Gastrocnemius medialis (tissue), 4 donors: ENCODE measurements around the gene DPH3. TPM values are rescaled to one million over a fixed set of nuclear protein-coding genes. Genes with fewer than 3 reads are reported as not detected.

Source experiments
- ATAC-seq, 2 donors: fragments of 150-250 bp; one replicate each; pipeline ENCODE4 v1.9.1; 2016
- DNase-seq, 2 donors: peaks; one replicate each; pipeline ENCODE4 v3.0.0-alpha.2; 2019
- H3K27ac ChIP-seq, 4 donors: fragments of 200-600 bp; sonication (generic); 1 replicate in 1 of 4; 2 replicates in 3 of 4; pipeline ENCODE4 v1.5.1; 2016 to 2018; ENCODE audit warnings: mild to moderate bottlenecking in 2 of 4, moderate library complexity in 1 of 4
- H3K27me3 ChIP-seq, 3 donors: fragments of 200-600 bp; sonication (generic) in 2 of 3; 1 replicate in 1 of 3; 2 replicates in 2 of 3; pipeline versions ENCODE4 v1.5.1 to v1.6.0; 2016 to 2019; ENCODE audit warnings: mild to moderate bottlenecking in 1 of 3, moderate library complexity in 1 of 3
- H3K36me3 ChIP-seq, 2 donors: fragments of 200-600 bp; sonication (generic) in 1 of 2; one replicate each; pipeline ENCODE4 v1.5.1; 2017 to 2018
- H3K4me1 ChIP-seq, 2 donors: fragments of 200-600 bp; sonication (generic) in 1 of 2; one replicate each; pipeline ENCODE4 v1.5.1; 2016 to 2017; ENCODE audit warnings: mild to moderate bottlenecking in 2 of 2
- H3K4me3 ChIP-seq, 4 donors: fragments of 200-600 bp; sonication (generic) in 3 of 4; 1 replicate in 1 of 4; 2 replicates in 3 of 4; pipeline ENCODE4 v1.5.1; 2016 to 2019; ENCODE audit warnings: mild to moderate bottlenecking in 2 of 4
- H3K9me3 ChIP-seq, 3 donors: fragments of 200-600 bp; sonication (generic) in 2 of 3; 1 replicate in 1 of 3; 2 replicates in 2 of 3; pipeline ENCODE4 v1.5.1; 2016 to 2019
- CTCF ChIP-seq, 5 experiments: fragments of 450-650 bp in 3 of 5; fragments of 200-600 bp in 2 of 5; sonication (generic) in 2 of 5; IDR thresholded peaks in 4 of 5; conservative IDR thresholded peaks in 1 of 5; 1 replicate in 4 of 5; 2 replicates in 1 of 5; pipeline ENCODE4 v1.5.1; 2016 to 2019; ENCODE audit warnings: antibody characterized with exemption in 5 of 5, mild to moderate bottlenecking in 3 of 5, moderate library complexity in 3 of 5
- POLR2A ChIP-seq, 2 donors: fragments of 450-650 bp; IDR thresholded peaks; one replicate each; pipeline ENCODE4 v1.6.1; 2017; ENCODE audit warnings: antibody characterized with exemption in 2 of 2, mild to moderate bottlenecking in 2 of 2, moderate library complexity in 2 of 2
- in situ Hi-C, 4 donors: fragments of 200-750 bp; cut with MboI; loops; one replicate each; pipeline versions ENCODE4 v1.15.0 to v1.8.0; 2017; ENCODE audit warnings: low sequenced_read_pairs in 4 of 4
- intact Hi-C: fragments of 100-400 bp; cut with DNase I; formaldehyde crosslinking; loops from one replicate; pipeline ENCODE4 v1.15.1; 2023; ENCODE audit warnings: low total_unique reads
- total RNA-seq, 4 donors: library from RNA; depleted of rRNA; stranded (reverse); fragments of >200 nt; gene quantifications; one replicate each; pipeline versions ENCODE4 v1.1.0 to v1.2.3, GENCODE V29; 2016

Gene DPH3
- total RNA-seq, 4 donors from 2014 or later: 40.3 to 66.6 (median 44.2) TPM

GRCh38 chr3:16239086-16239770 lies 25.5 kb downstream of the DPH3 start:
- in situ Hi-C loops: loop anchor here in 2 of 4 donors (25.0 kb wide), 2 partner anchors 427 to 602 kb away; no protein-coding TSS in a partner anchor
- no peak for ATAC-seq
- intact Hi-C loops: no loop called here

GRCh38 chr3:16236856-16237393 lies 27.8 kb downstream of the DPH3 start:
- peaks cover 3 to 5% of the 10 kb centered on the region in 2 donors for H3K4me1 ChIP-seq
- no peaks in the 10 kb centered on the region for H3K36me3 ChIP-seq
- intact Hi-C loops: no loop called here
- H3K27ac ChIP-seq: no peak overlapping the region
- TF ChIP-seq CTCF (IDR thresholded peaks at IDR 0.05 in 4 of 5, conservative IDR thresholded peaks at IDR 0.05 in 1 of 5) (no peak), POLR2A (IDR thresholded peaks at IDR 0.05) (no peak)
- ATAC-seq (no peak), DNase-seq (no peak)
- H3K27me3 ChIP-seq: no peaks in the 10 kb centered on the region
- H3K9me3 ChIP-seq: no peaks in the 10 kb centered on the region
- in situ Hi-C loops: loop anchor here in 2 of 4 donors (25.0 kb wide), 2 partner anchors 425 to 600 kb away; no protein-coding TSS in a partner anchor
- H3K4me3 ChIP-seq: no peak overlapping the region

More at GRCh38 chr3:16239086-16239770, 25.5 kb downstream of the DPH3 start:
- DNase-seq: no peak
- H3K9me3 ChIP-seq: no peaks in the 10 kb centered on the region
- peak overlapping the region; percentile 43 to 64 (median 57) for H3K27ac ChIP-seq
- H3K4me3 ChIP-seq: no peak overlapping the region
- no peaks in the 10 kb centered on the region for H3K36me3 ChIP-seq
- peaks cover 14% of the 10 kb centered on the region in 2 donors for H3K4me1 ChIP-seq
- H3K27me3 ChIP-seq: no peaks in the 10 kb centered on the region
- no peak for TF ChIP-seq CTCF (IDR thresholded peaks at IDR 0.05 in 4 of 5, conservative IDR thresholded peaks at IDR 0.05 in 1 of 5)
- no peak for TF ChIP-seq POLR2A (IDR thresholded peaks at IDR 0.05)

GRCh38 chr3:16236030-16236639 lies 28.6 kb downstream of the DPH3 start:
- H3K27ac ChIP-seq: no peak overlapping the region
- H3K27me3 ChIP-seq: no peaks in the 10 kb centered on the region
- in situ Hi-C loops: loop anchor here in 2 of 4 donors (25.0 kb wide), 2 partner anchors 424 to 599 kb away; no protein-coding TSS in a partner anchor
- no peaks in the 10 kb centered on the region for H3K9me3 ChIP-seq
- TF ChIP-seq POLR2A (IDR thresholded peaks at IDR 0.05) (no peak), CTCF (IDR thresholded peaks at IDR 0.05 in 4 of 5, conservative IDR thresholded peaks at IDR 0.05 in 1 of 5) (no peak)
- no peak overlapping the region for H3K4me3 ChIP-seq
- peaks cover 3 to 5% of the 10 kb centered on the region in 2 donors for H3K4me1 ChIP-seq
- intact Hi-C loops: no loop called here
- DNase-seq: no peak
- no peaks in the 10 kb centered on the region for H3K36me3 ChIP-seq
- no peak for ATAC-seq

- ATAC-seq: no peak
- in situ Hi-C loops (loop anchor here in 2 of 4 donors (25.0 kb wide), 2 partner anchors 422 to 597 kb away; no protein-coding TSS in a partner anchor), intact Hi-C loops (no loop called here)
- DNase-seq: no peak
- H3K27ac ChIP-seq: no peak overlapping the region
- TF ChIP-seq CTCF (IDR thresholded peaks at IDR 0.05 in 4 of 5, conservative IDR thresholded peaks at IDR 0.05 in 1 of 5) (no peak), POLR2A (IDR thresholded peaks at IDR 0.05) (no peak)
- no peaks in the 10 kb centered on the region for H3K9me3 ChIP-seq
- no peaks in the 10 kb centered on the region for H3K36me3 ChIP-seq
- H3K27me3 ChIP-seq: no peaks in the 10 kb centered on the region
- H3K4me3 ChIP-seq: no peak overlapping the region
- no peaks in the 10 kb centered on the region for H3K4me1 ChIP-seq
Observed at GRCh38 chr3:16234281-16234680, 30.5 kb downstream of the DPH3 start.
